Measurements from ENCODE around the gene TXNL1. TPM values are rescaled to one million over a fixed set of nuclear protein-coding genes. Genes with fewer than 3 reads are reported as not detected.

The TXNL1 gene
- total RNA-seq, 1 experiment from 2014 or later: 72.8 TPM

DNA sequence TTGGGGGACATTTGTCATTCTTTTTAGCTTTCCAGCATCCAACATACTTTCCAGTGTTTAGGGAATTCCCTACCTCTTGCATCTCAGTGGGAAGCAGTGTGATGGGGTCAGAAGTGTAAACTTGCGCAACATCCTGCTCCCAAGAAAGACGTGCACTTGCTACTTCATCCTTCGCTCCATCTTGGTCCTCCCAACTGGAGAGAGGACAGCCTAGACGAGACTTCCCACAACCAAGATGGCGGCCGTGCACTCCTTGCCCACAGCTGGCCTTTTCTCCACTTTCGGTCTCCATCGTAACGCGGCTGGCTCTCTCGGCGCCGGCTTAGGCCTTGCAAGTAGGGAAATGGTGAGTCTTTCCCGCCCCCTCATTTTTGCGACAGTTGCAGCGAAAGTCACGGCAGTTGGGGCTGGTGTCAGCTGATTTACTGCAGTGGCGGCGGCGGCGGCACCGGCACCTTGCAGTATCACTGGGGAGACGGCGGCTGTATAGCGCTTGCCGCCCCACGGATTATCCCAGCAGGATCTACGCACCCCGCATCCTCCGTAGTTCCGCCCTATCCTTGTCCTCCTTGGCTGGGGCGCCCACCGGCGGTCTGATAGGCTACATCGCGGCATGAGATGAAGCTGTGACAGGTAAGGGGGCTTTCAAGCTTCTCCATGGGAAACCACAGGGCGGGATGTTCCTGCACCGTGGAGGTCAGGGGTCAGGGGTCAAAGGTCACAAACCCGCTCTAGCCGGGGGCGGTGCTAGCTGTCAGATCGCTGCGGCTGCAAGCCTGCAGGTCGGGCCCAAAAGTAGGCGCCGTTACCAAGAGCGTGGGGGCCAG is 12.8 kb upstream of the TXNL1 start, which contains the start of gene WDR7 (continued):
- TF ChIP-seq ZNF416 (CRISPR knock-in tag; IDR thresholded peaks at IDR 0.05): no peak
- TF ChIP-seq, protein P1, sequence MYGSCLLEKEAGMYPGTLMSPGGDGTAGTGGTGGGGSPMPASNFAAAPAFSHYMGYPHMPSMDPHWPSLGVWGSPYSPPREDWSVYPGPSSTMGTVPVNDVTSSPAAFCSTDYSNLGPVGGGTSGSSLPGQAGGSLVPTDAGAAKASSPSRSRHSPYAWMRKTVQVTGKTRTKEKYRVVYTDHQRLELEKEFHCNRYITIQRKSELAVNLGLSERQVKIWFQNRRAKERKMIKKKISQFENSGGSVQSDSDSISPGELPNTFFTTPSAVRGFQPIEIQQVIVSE (CRISPR knock-in tag; IDR thresholded peaks at IDR 0.05; ENCODE audit: borderline replicate concordance): no peak
- TF ChIP-seq ZNF423 (CRISPR knock-in tag; IDR thresholded peaks at IDR 0.05): no peak
- no peak for TF ChIP-seq TCF7 (CRISPR knock-in tag; IDR thresholded peaks at IDR 0.05; ENCODE audit: low read depth)
- 0 out of 2 replicates have a peak, but pooled peaks have one; percentile 55 for TF ChIP-seq HMGXB4 (CRISPR knock-in tag; IDR thresholded peaks at IDR 0.05)
- TF ChIP-seq MXD4 (CRISPR knock-in tag; IDR thresholded peaks at IDR 0.05; ENCODE audit: borderline replicate concordance): no peak
- TF ChIP-seq ZNF281 (CRISPR knock-in tag; IDR thresholded peaks at IDR 0.05): no peak
- TF ChIP-seq RELA (CRISPR knock-in tag; IDR thresholded peaks at IDR 0.05; ENCODE audit: borderline replicate concordance): no peak
- TF ChIP-seq NFATC4 (CRISPR knock-in tag; IDR thresholded peaks at IDR 0.05): no peak
- TF ChIP-seq ATF2 (CRISPR knock-in tag; IDR thresholded peaks at IDR 0.05; ENCODE audit: borderline replicate concordance, low read depth): no peak
- TF ChIP-seq SOX15 (CRISPR knock-in tag; IDR thresholded peaks at IDR 0.05): no peak
- no peak for TF ChIP-seq ZNF138 (CRISPR knock-in tag; conservative IDR thresholded peaks at IDR 0.05)
- TF ChIP-seq, protein P2, sequence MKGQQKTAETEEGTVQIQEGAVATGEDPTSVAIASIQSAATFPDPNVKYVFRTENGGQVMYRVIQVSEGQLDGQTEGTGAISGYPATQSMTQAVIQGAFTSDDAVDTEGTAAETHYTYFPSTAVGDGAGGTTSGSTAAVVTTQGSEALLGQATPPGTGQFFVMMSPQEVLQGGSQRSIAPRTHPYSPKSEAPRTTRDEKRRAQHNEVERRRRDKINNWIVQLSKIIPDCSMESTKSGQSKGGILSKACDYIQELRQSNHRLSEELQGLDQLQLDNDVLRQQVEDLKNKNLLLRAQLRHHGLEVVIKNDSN (CRISPR knock-in tag; IDR thresholded peaks at IDR 0.05): peak; percentile 86
- no peak for TF ChIP-seq ZNF263 (CRISPR knock-in tag; IDR thresholded peaks at IDR 0.05; ENCODE audit: low read depth)
- 0 out of 2 replicates have a peak, but pooled peaks have one; percentile 71 for TF ChIP-seq CBFB (CRISPR knock-in tag; IDR thresholded peaks at IDR 0.05; ENCODE audit: low read depth)
- no peak for TF ChIP-seq E2F1 (CRISPR knock-in tag; IDR thresholded peaks at IDR 0.05)
- TF ChIP-seq EMX1 (CRISPR knock-in tag; IDR thresholded peaks at IDR 0.05): no peak
- TF ChIP-seq NR1H2 (CRISPR knock-in tag; IDR thresholded peaks at IDR 0.05): no peak
- no peak for TF ChIP-seq NFYB (CRISPR knock-in tag; conservative IDR thresholded peaks at IDR 0.05; ENCODE audit: low read depth)
- no peak for TF ChIP-seq GRHL2 (CRISPR knock-in tag; IDR thresholded peaks at IDR 0.05; ENCODE audit: insufficient replicate concordance, severe bottlenecking)
- TF ChIP-seq ZNF425 (CRISPR knock-in tag; conservative IDR thresholded peaks at IDR 0.05): no peak
- no peak for TF ChIP-seq RORB (CRISPR knock-in tag; IDR thresholded peaks at IDR 0.05)
- no peak for TF ChIP-seq E2F4 (CRISPR knock-in tag; IDR thresholded peaks at IDR 0.05; ENCODE audit: borderline replicate concordance, low read depth)
- no peak; the same call in 1 of the 2 replicates for TF ChIP-seq ZNF396 (CRISPR knock-in tag; IDR thresholded peaks at IDR 0.05; ENCODE audit: borderline replicate concordance)
- TF ChIP-seq, protein P3, sequence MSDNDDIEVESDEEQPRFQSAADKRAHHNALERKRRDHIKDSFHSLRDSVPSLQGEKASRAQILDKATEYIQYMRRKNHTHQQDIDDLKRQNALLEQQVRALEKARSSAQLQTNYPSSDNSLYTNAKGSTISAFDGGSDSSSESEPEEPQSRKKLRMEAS (CRISPR knock-in tag; IDR thresholded peaks at IDR 0.05): peak; percentile 50; the same call in 1 of the 2 replicates

Data from WTC11 (cell line).